ENCODE results near the gene CRYZL1.
"Not testable (repeated sequence)": the region's sequence is repeated elsewhere in the genome, so short reads cannot be mapped to it uniquely, and the experiment has no call there.

The CRYZL1 gene

GRCh38 chr21:33578959-33579542 is 62.5 kb downstream of the CRYZL1 start:
- peaks cover 2% of the 10 kb centered on the region for H3K4me1 Mint-ChIP-seq (ENCODE audit: low read depth)
- peak overlapping the region; percentile 11 for H3K27ac Mint-ChIP-seq
- H3K27me3 Mint-ChIP-seq (ENCODE audit: low read depth): no peaks in the 10 kb centered on the region
- peaks cover 48% of the 10 kb centered on the region for H3K36me3 Mint-ChIP-seq (ENCODE audit: low read depth)
- H3K9me3 Mint-ChIP-seq: no peaks in the 10 kb centered on the region
- no peak for DNase-seq (ENCODE audit: low spot score)
- H3K4me3 Mint-ChIP-seq: no peak overlapping the region

GRCh38 chr21:33578214-33578613 is 63.3 kb downstream of the CRYZL1 start:
- no peak overlapping the region for H3K4me3 Mint-ChIP-seq
- no peaks in the 10 kb centered on the region for H3K9me3 Mint-ChIP-seq
- peaks cover 4% of the 10 kb centered on the region for H3K4me1 Mint-ChIP-seq (ENCODE audit: low read depth)
- H3K36me3 Mint-ChIP-seq (ENCODE audit: low read depth): peaks cover 53% of the 10 kb centered on the region
- no peaks in the 10 kb centered on the region for H3K27me3 Mint-ChIP-seq (ENCODE audit: low read depth)
- DNase-seq (ENCODE audit: low spot score): no peak
- no peak overlapping the region for H3K27ac Mint-ChIP-seq

GRCh38 chr21:33576741-33577141 is 64.8 kb downstream of the CRYZL1 start:
- not testable (repeated sequence) for H3K4me1 Mint-ChIP-seq (ENCODE audit: low read depth)

GRCh38 chr21:33572350-33572749 is 69.2 kb downstream of the CRYZL1 start:
- Mint-ChIP-seq H3K36me3 (ENCODE audit: low read depth) (peaks cover 60% of the 10 kb centered on the region), H3K27me3 (ENCODE audit: low read depth) (no peaks in the 10 kb centered on the region), H3K4me3 (no peak overlapping the region), H3K27ac (no peak overlapping the region), H3K9me3 (no peaks in the 10 kb centered on the region), H3K4me1 (ENCODE audit: low read depth) (peaks cover 4% of the 10 kb centered on the region)
- no peak for DNase-seq (ENCODE audit: low spot score)

More at GRCh38 chr21:33576741-33577141, 64.8 kb downstream of the CRYZL1 start:
- not testable (repeated sequence) for H3K9me3 Mint-ChIP-seq; H3K27ac Mint-ChIP-seq; H3K4me3 Mint-ChIP-seq; DNase-seq (ENCODE audit: low spot score); H3K27me3 Mint-ChIP-seq (ENCODE audit: low read depth)
- peaks cover 54% of the 10 kb centered on the region for H3K36me3 Mint-ChIP-seq (ENCODE audit: low read depth)

GRCh38 chr21:33569991-33570390 is 71.5 kb downstream of the CRYZL1 start:
- Mint-ChIP-seq H3K9me3 (no peaks in the 10 kb centered on the region), H3K4me3 (no peak overlapping the region), H3K36me3 (ENCODE audit: low read depth) (peaks cover 50% of the 10 kb centered on the region), H3K27me3 (ENCODE audit: low read depth) (no peaks in the 10 kb centered on the region), H3K4me1 (ENCODE audit: low read depth) (peaks cover 8% of the 10 kb centered on the region), H3K27ac (no peak overlapping the region)
- no peak for DNase-seq (ENCODE audit: low spot score)

- Mint-ChIP-seq H3K9me3 (no peaks in the 10 kb centered on the region), H3K4me1 (ENCODE audit: low read depth) (peaks cover 12% of the 10 kb centered on the region), H3K27ac (no peak overlapping the region), H3K27me3 (ENCODE audit: low read depth) (no peaks in the 10 kb centered on the region), H3K4me3 (no peak overlapping the region), H3K36me3 (ENCODE audit: low read depth) (peaks cover 46% of the 10 kb centered on the region)
- DNase-seq (ENCODE audit: low spot score): no peak
These were observed 73.1 kb downstream of the CRYZL1 start for GRCh38 chr21:33568448-33568847.

- Mint-ChIP-seq H3K27ac (no peak overlapping the region), H3K4me3 (no peak overlapping the region), H3K4me1 (ENCODE audit: low read depth) (peaks cover 12% of the 10 kb centered on the region), H3K36me3 (ENCODE audit: low read depth) (peaks cover 45% of the 10 kb centered on the region), H3K27me3 (ENCODE audit: low read depth) (no peaks in the 10 kb centered on the region), H3K9me3 (no peaks in the 10 kb centered on the region)
- no peak for DNase-seq (ENCODE audit: low spot score)
These were observed 73.6 kb downstream of the CRYZL1 start for GRCh38 chr21:33567914-33568313.

GRCh38 chr21:33566514-33566913 is 75.0 kb downstream of the CRYZL1 start:
- H3K4me3 Mint-ChIP-seq: no peak overlapping the region
- peaks cover 13% of the 10 kb centered on the region for H3K4me1 Mint-ChIP-seq (ENCODE audit: low read depth)
- H3K9me3 Mint-ChIP-seq: no peaks in the 10 kb centered on the region
- H3K27me3 Mint-ChIP-seq (ENCODE audit: low read depth): no peaks in the 10 kb centered on the region
- H3K27ac Mint-ChIP-seq: no peak overlapping the region
- no peak for DNase-seq (ENCODE audit: low spot score)
- peaks cover 40% of the 10 kb centered on the region for H3K36me3 Mint-ChIP-seq (ENCODE audit: low read depth)

- no peaks in the 10 kb centered on the region for H3K9me3 Mint-ChIP-seq
- H3K27ac Mint-ChIP-seq: no peak overlapping the region
- H3K36me3 Mint-ChIP-seq (ENCODE audit: low read depth): peaks cover 53% of the 10 kb centered on the region
- H3K4me1 Mint-ChIP-seq (ENCODE audit: low read depth): peaks cover 20% of the 10 kb centered on the region
- DNase-seq (ENCODE audit: low spot score): no peak
- no peaks in the 10 kb centered on the region for H3K27me3 Mint-ChIP-seq (ENCODE audit: low read depth)
- no peak overlapping the region for H3K4me3 Mint-ChIP-seq
These were observed 79.2 kb downstream of the CRYZL1 start for GRCh38 chr21:33562389-33562788.

GRCh38 chr21:33561373-33561772 is 80.2 kb downstream of the CRYZL1 start:
- peaks cover 20% of the 10 kb centered on the region for H3K4me1 Mint-ChIP-seq (ENCODE audit: low read depth)
- no peak for DNase-seq (ENCODE audit: low spot score)
- H3K27ac Mint-ChIP-seq: no peak overlapping the region
- no peaks in the 10 kb centered on the region for H3K27me3 Mint-ChIP-seq (ENCODE audit: low read depth)
- H3K9me3 Mint-ChIP-seq: no peaks in the 10 kb centered on the region
- H3K36me3 Mint-ChIP-seq (ENCODE audit: low read depth): peaks cover 64% of the 10 kb centered on the region
- no peak overlapping the region for H3K4me3 Mint-ChIP-seq

GRCh38 chr21:33560965-33561364 is 80.6 kb downstream of the CRYZL1 start:
- Mint-ChIP-seq H3K27me3 (ENCODE audit: low read depth) (no peaks in the 10 kb centered on the region), H3K36me3 (ENCODE audit: low read depth) (peaks cover 68% of the 10 kb centered on the region), H3K4me1 (ENCODE audit: low read depth) (peaks cover 22% of the 10 kb centered on the region), H3K9me3 (no peaks in the 10 kb centered on the region), H3K27ac (no peak overlapping the region), H3K4me3 (no peak overlapping the region)
- DNase-seq (ENCODE audit: low spot score): no peak

GRCh38 chr21:33559813-33560212 is 81.7 kb downstream of the CRYZL1 start:
- H3K36me3 Mint-ChIP-seq (ENCODE audit: low read depth): peaks cover 76% of the 10 kb centered on the region
- peaks cover 28% of the 10 kb centered on the region for H3K4me1 Mint-ChIP-seq (ENCODE audit: low read depth)
- H3K9me3 Mint-ChIP-seq: no peaks in the 10 kb centered on the region
- H3K27me3 Mint-ChIP-seq (ENCODE audit: low read depth): no peaks in the 10 kb centered on the region
- no peak for DNase-seq (ENCODE audit: low spot score)
- H3K27ac Mint-ChIP-seq: no peak overlapping the region
- no peak overlapping the region for H3K4me3 Mint-ChIP-seq

- no peak overlapping the region for H3K27ac Mint-ChIP-seq
- H3K9me3 Mint-ChIP-seq: no peaks in the 10 kb centered on the region
- no peaks in the 10 kb centered on the region for H3K27me3 Mint-ChIP-seq (ENCODE audit: low read depth)
- DNase-seq (ENCODE audit: low spot score): no peak
- no peak overlapping the region for H3K4me3 Mint-ChIP-seq
- peaks cover 84% of the 10 kb centered on the region for H3K36me3 Mint-ChIP-seq (ENCODE audit: low read depth)
- peaks cover 32% of the 10 kb centered on the region for H3K4me1 Mint-ChIP-seq (ENCODE audit: low read depth)
These were observed 82.6 kb downstream of the CRYZL1 start for GRCh38 chr21:33558777-33559421.

GRCh38 chr21:33557447-33557846 is 84.1 kb downstream of the CRYZL1 start:
- Mint-ChIP-seq H3K27me3 (ENCODE audit: low read depth) (no peaks in the 10 kb centered on the region), H3K9me3 (no peaks in the 10 kb centered on the region), H3K4me1 (ENCODE audit: low read depth) (peaks cover 28% of the 10 kb centered on the region), H3K4me3 (no peak overlapping the region), H3K36me3 (ENCODE audit: low read depth) (peaks cover 88% of the 10 kb centered on the region), H3K27ac (no peak overlapping the region)
- no peak for DNase-seq (ENCODE audit: low spot score)

GRCh38 chr21:33554982-33555344 is 86.6 kb downstream of the CRYZL1 start:
- no peaks in the 10 kb centered on the region for H3K9me3 Mint-ChIP-seq
- H3K4me3 Mint-ChIP-seq: no peak overlapping the region
- H3K4me1 Mint-ChIP-seq (ENCODE audit: low read depth): peaks cover 24% of the 10 kb centered on the region
- H3K27me3 Mint-ChIP-seq (ENCODE audit: low read depth): no peaks in the 10 kb centered on the region
- DNase-seq (ENCODE audit: low spot score): no peak
- H3K36me3 Mint-ChIP-seq (ENCODE audit: low read depth): peaks cover 90% of the 10 kb centered on the region
- H3K27ac Mint-ChIP-seq: no peak overlapping the region

Data from T-helper 2 cell treated with Interferon-gamma antibody and Interleukin-4, amounts not matched to agents 5 μg/mL and 100 μg/mL, for 36 hours (primary cell).